HG02884 (cell line): ENCODE results near the gene CTSA.
A peak's percentile ranks its signal among the peaks of the same experiment; 100 is the strongest.
"Not testable (repeated sequence)": the region's sequence is repeated elsewhere in the genome, so short reads cannot be mapped to it uniquely, and the experiment has no call there.

Experiments
- ATAC-seq: cut with Tn5 transposase; IDR thresholded peaks from one replicate; pipeline ENCODE4 v1.9.1; 2021; ENCODE audit warnings: mild to moderate bottlenecking, moderate library complexity; ENCODE audit not compliant: unreplicated experiment

CTSA gene

GRCh38 chr20:45892828-45893500 is 1.8 kb downstream of the CTSA start:
- no peak for ATAC-seq

- no peak for ATAC-seq
Observed at GRCh38 chr20:45893831-45894230, 2.7 kb downstream of the CTSA start.

- no peak for ATAC-seq
Observed at GRCh38 chr20:45894797-45895196, 3.7 kb downstream of the CTSA start.

GRCh38 chr20:45896641-45897161 is 5.6 kb downstream of the CTSA start:
- ATAC-seq: no peak

GRCh38 chr20:45897289-45897688 is 6.2 kb downstream of the CTSA start:
- no peak for ATAC-seq

- ATAC-seq: no peak
Observed at GRCh38 chr20:45897692-45898091, 6.6 kb downstream of the CTSA start.

GRCh38 chr20:45898285-45898684 is 7.2 kb downstream of the CTSA start:
- no peak for ATAC-seq

- no peak for ATAC-seq
Observed at GRCh38 chr20:45899046-45899835, 8.1 kb downstream of the CTSA start.

GRCh38 chr20:45901332-45901731 is 10.2 kb downstream of the CTSA start:
- not testable (repeated sequence) for ATAC-seq

GRCh38 chr20:45902199-45902701 is 11.1 kb downstream of the CTSA start:
- ATAC-seq: no peak

- no peak for ATAC-seq
Observed at GRCh38 chr20:45904583-45905504, 13.7 kb downstream of the CTSA start.

GRCh38 chr20:45905505-45906079 is 14.5 kb downstream of the CTSA start:
- ATAC-seq: no peak

- no peak for ATAC-seq
Observed at GRCh38 chr20:45907219-45907948, 16.2 kb downstream of the CTSA start.

- ATAC-seq: no peak
Observed at GRCh38 chr20:45908084-45908483, 16.9 kb downstream of the CTSA start.

- no peak for ATAC-seq
Observed at GRCh38 chr20:45909336-45909808, 18.2 kb downstream of the CTSA start.

GRCh38 chr20:45909817-45910669 is 18.9 kb downstream of the CTSA start:
- no peak for ATAC-seq

GRCh38 chr20:45910670-45911485 is 19.7 kb downstream of the CTSA start:
- ATAC-seq: peak; percentile 89
